ENCODE measurements around the gene ZNF683.

GRCh38 chr1:26419494-26419893 is 46.9 kb upstream of the ZNF683 start:
- TF ChIP-seq GLI2 (tag by site-specific recombination; IDR thresholded peaks at IDR 0.05; ENCODE audit: borderline replicate concordance, low read depth) (no peak), ZNF623 (tag by site-specific recombination; IDR thresholded peaks at IDR 0.05) (no peak), CTCF (tag by site-specific recombination; IDR thresholded peaks at IDR 0.05) (no peak), ZNF24 (tag by site-specific recombination; IDR thresholded peaks at IDR 0.05) (no peak), ZNF311 (tag by site-specific recombination; IDR thresholded peaks at IDR 0.05; ENCODE audit: borderline replicate concordance) (no peak), ZNF266 (tag by site-specific recombination; IDR thresholded peaks at IDR 0.05; ENCODE audit: low read depth) (no peak), ZNF362 (tag by site-specific recombination; IDR thresholded peaks at IDR 0.05) (no peak), ZNF157 (tag by site-specific recombination; IDR thresholded peaks at IDR 0.05) (no peak), PRDM1 (tag by site-specific recombination; IDR thresholded peaks at IDR 0.05) (no peak), ZNF416 (tag by site-specific recombination; IDR thresholded peaks at IDR 0.05) (no peak), ZNF112 (tag by site-specific recombination; IDR thresholded peaks at IDR 0.05) (no peak), ZNF561 (tag by site-specific recombination; IDR thresholded peaks at IDR 0.05; ENCODE audit: borderline replicate concordance) (no peak), ZBTB8A (tag by site-specific recombination; IDR thresholded peaks at IDR 0.05) (no peak), ZNF777 (tag by site-specific recombination; IDR thresholded peaks at IDR 0.05; ENCODE audit: borderline replicate concordance) (no peak)
